ENCODE results near the gene ANAPC4. TPM values are rescaled to one million over a fixed set of nuclear protein-coding genes. Genes with fewer than 3 reads are reported as not detected.

ANAPC4 gene
- total and polyA plus RNA-seq, 4 donors, result 15.4 to 98.5 (median 32.5) TPM

DNA sequence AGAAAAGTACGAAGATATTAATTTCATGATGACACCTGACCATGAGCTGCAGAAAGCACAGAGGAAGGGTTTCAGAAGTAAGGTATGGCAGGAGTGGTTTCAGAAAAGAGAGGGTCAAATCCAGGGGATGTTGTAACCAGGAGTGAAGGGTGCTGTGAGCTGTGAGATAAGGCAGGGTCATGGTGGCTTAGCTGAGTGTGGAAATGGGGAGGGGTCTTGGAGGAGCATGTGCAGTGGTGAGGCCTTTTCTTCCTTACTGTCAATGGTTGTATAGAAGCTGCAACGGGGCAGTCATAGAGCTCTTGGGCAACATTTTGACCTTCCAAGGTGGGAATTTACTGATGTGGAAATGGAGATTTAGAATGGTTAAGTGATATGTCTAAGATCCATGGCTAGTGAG lies 2.5 kb downstream of the ANAPC4 start:
- no peaks in the 10 kb centered on the region for H3K27me3 ChIP-seq (ENCODE audit: control insufficient read depth in 3 of 3, insufficient read depth in 3 of 3, low read length in 2 of 3)
- 86 to 92% methylated on average over 2 of the region's 2 CpGs for WGBS, 2 donors

DNA sequence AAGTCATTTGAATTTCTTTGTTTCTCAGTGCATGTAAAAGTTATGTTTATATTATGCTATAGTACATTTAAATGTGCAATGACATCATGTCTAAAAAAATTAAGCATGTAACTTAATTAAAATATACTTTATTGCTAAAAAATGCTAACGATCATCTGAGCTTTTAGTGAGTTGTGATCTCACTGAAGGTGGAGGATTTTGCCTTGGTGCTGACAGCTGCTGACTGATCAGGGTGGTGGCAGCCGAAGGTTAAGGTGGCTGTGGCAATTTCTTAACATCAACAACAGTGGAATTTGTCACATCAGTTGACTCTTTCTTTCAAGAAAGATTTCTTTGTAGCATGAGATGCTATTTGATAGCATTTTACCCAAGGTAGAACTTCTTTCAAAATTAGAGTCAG lies 6.6 kb downstream of the ANAPC4 start:
- no peak overlapping the region for H3K27ac ChIP-seq (ENCODE audit: low read depth in 1 of 2, low read length in 1 of 2)
- H3K9ac ChIP-seq (ENCODE audit: insufficient read depth in 1 of 2, low read length in 2 of 2), result no peak overlapping the region
- H3K36me3 ChIP-seq (ENCODE audit: control insufficient read depth in 4 of 4, insufficient read depth in 4 of 4, low read length in 4 of 4), result peaks cover 13 to 26% (median 16%) of the 10 kb centered on the region in 4 donors
- DNase-seq (no peak), ATAC-seq (ENCODE audit: insufficient read depth, low FRiP score) (no peak)
- TF ChIP-seq, protein P1, sequence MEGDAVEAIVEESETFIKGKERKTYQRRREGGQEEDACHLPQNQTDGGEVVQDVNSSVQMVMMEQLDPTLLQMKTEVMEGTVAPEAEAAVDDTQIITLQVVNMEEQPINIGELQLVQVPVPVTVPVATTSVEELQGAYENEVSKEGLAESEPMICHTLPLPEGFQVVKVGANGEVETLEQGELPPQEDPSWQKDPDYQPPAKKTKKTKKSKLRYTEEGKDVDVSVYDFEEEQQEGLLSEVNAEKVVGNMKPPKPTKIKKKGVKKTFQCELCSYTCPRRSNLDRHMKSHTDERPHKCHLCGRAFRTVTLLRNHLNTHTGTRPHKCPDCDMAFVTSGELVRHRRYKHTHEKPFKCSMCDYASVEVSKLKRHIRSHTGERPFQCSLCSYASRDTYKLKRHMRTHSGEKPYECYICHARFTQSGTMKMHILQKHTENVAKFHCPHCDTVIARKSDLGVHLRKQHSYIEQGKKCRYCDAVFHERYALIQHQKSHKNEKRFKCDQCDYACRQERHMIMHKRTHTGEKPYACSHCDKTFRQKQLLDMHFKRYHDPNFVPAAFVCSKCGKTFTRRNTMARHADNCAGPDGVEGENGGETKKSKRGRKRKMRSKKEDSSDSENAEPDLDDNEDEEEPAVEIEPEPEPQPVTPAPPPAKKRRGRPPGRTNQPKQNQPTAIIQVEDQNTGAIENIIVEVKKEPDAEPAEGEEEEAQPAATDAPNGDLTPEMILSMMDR (IDR thresholded peaks at IDR 0.05; ENCODE audit: control extremely low read depth, extremely low read depth), result no peak
- no peaks in the 10 kb centered on the region for H3K27me3 ChIP-seq (ENCODE audit: control insufficient read depth in 3 of 3, insufficient read depth in 3 of 3, low read length in 2 of 3)
- no peak overlapping the region for H3K4me3 ChIP-seq
- peaks cover 0 to 9% (median 4%) of the 10 kb centered on the region in 5 donors for H3K4me1 ChIP-seq (ENCODE audit: control insufficient read depth in 5 of 5, insufficient read depth in 5 of 5, low read length in 5 of 5)
- WGBS, 2 donors, result 62 to 78% methylated on average over 2 of the region's 2 CpGs
- no peaks in the 10 kb centered on the region for H3K9me3 ChIP-seq (ENCODE audit: control insufficient read depth in 4 of 4, insufficient read depth in 3 of 4, low read length in 3 of 4)

More for the DNA sequence above, 2.5 kb downstream of the ANAPC4 start:
- ATAC-seq (ENCODE audit: insufficient read depth, low FRiP score), result no peak
- no peak for DNase-seq
- no peak overlapping the region for H3K4me3 ChIP-seq
- TF ChIP-seq, protein P1 (IDR thresholded peaks at IDR 0.05; ENCODE audit: control extremely low read depth, extremely low read depth), result no peak
- H3K9ac ChIP-seq (ENCODE audit: insufficient read depth in 1 of 2, low read length in 2 of 2), result no peak overlapping the region
- H3K4me1 ChIP-seq (ENCODE audit: control insufficient read depth in 5 of 5, insufficient read depth in 5 of 5, low read length in 5 of 5), result peaks cover 0 to 17% (median 7%) of the 10 kb centered on the region in 5 donors
- H3K27ac ChIP-seq (ENCODE audit: low read depth in 1 of 2, low read length in 1 of 2), result no peak overlapping the region
- H3K9me3 ChIP-seq (ENCODE audit: control insufficient read depth in 4 of 4, insufficient read depth in 3 of 4, low read length in 3 of 4), result no peaks in the 10 kb centered on the region
- peaks cover 11 to 18% (median 15%) of the 10 kb centered on the region in 4 donors for H3K36me3 ChIP-seq (ENCODE audit: control insufficient read depth in 4 of 4, insufficient read depth in 4 of 4, low read length in 4 of 4)

DNA sequence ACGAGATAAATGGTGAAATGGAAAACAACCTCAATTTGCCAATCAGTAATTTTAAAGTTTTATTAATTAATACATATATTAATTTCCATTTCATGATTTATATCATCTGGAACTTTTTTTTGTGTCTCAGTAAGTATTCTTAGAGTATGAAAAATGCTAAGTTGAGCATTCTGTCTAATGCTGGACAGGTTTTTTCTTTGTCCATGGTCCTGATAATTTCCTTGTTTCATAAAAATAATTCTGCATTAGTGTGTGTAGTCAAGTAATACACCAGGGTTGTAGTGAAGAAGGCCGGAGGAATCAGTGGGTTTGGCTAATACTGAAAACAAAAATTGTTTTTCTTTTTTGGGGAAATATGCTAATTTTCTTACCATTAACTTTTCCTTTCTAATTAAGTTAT lies 9.9 kb downstream of the ANAPC4 start:
- Histone ChIP-seq H3K27me3 (ENCODE audit: control insufficient read depth in 3 of 3, insufficient read depth in 3 of 3, low read length in 2 of 3) (no peaks in the 10 kb centered on the region), H3K36me3 (ENCODE audit: control insufficient read depth in 4 of 4, insufficient read depth in 4 of 4, low read length in 4 of 4) (peaks cover 10 to 34% (median 20%) of the 10 kb centered on the region in 4 donors), H3K9me3 (ENCODE audit: control insufficient read depth in 4 of 4, insufficient read depth in 3 of 4, low read length in 3 of 4) (no peaks in the 10 kb centered on the region), H3K4me1 (ENCODE audit: control insufficient read depth in 5 of 5, insufficient read depth in 5 of 5, low read length in 5 of 5) (peaks cover 0 to 4% (median 0%) of the 10 kb centered on the region in 5 donors), H3K27ac (ENCODE audit: low read depth in 1 of 2, low read length in 1 of 2) (no peak overlapping the region), H3K4me3 (no peak overlapping the region), H3K9ac (ENCODE audit: insufficient read depth in 1 of 2, low read length in 2 of 2) (no peak overlapping the region)
- DNase-seq, result no peak
- TF ChIP-seq, protein P1 (IDR thresholded peaks at IDR 0.05; ENCODE audit: control extremely low read depth, extremely low read depth), result no peak
- WGBS, 2 donors, result 95 to 99% methylated on average over 2 of the region's 2 CpGs
- no peak for ATAC-seq (ENCODE audit: insufficient read depth, low FRiP score)

DNA sequence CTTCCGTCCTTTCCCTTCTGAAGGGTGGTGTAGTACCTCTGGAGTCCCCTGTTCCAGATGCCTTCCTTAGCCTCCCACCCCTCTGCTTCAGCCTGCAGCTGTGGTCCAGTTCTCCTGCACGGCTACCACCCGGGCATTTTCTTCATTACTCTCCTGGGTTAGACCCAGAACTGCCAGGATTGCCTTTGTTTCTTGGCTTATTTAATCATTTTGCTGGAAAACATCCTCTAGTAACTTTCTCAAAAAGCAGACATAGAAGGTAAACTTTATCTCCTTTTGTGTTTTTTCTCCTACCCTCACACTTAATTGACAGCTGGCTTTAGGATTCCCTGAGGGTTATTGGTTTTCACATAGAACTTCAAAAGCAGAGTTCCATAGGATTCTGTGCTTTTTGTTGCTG lies 20.2 kb downstream of the ANAPC4 start:
- H3K36me3 ChIP-seq (ENCODE audit: control insufficient read depth in 4 of 4, insufficient read depth in 4 of 4, low read length in 4 of 4), result peaks cover 26 to 59% (median 41%) of the 10 kb centered on the region in 4 donors

More for the DNA sequence above, 20.2 kb downstream of the ANAPC4 start:
- Histone ChIP-seq H3K9ac (ENCODE audit: insufficient read depth in 1 of 2, low read length in 2 of 2) (no peak overlapping the region), H3K27ac (ENCODE audit: low read depth in 1 of 2, low read length in 1 of 2) (no peak overlapping the region), H3K4me3 (no peak overlapping the region), H3K27me3 (ENCODE audit: control insufficient read depth in 3 of 3, insufficient read depth in 3 of 3, low read length in 2 of 3) (no peaks in the 10 kb centered on the region), H3K4me1 (ENCODE audit: control insufficient read depth in 5 of 5, insufficient read depth in 5 of 5, low read length in 5 of 5) (no peaks in the 10 kb centered on the region), H3K9me3 (ENCODE audit: control insufficient read depth in 4 of 4, insufficient read depth in 3 of 4, low read length in 3 of 4) (peaks cover 0 to 5% (median 1%) of the 10 kb centered on the region in 4 donors)
- 95 to 98% methylated on average over 3 of the region's 3 CpGs for WGBS, 2 donors
- no peak for DNase-seq
- no peak for ATAC-seq (ENCODE audit: insufficient read depth, low FRiP score)
- TF ChIP-seq, protein P1 (IDR thresholded peaks at IDR 0.05; ENCODE audit: control extremely low read depth, extremely low read depth), result no peak

All from lung (tissue), 12 donors.